RWPE2 (cell line): ENCODE results near the gene GBX2.

ENCODE experiments used
- ATAC-seq: fragments of 200-7000 bp; cut with Tn5 transposase; 3 replicates; pipeline ENCODE4 v1.9.1; 2021; ENCODE audit warnings: low read depth
- DNase-seq: peaks from one replicate; pipeline ENCODE4 v3.0.0-alpha.2; 2020; ENCODE audit warnings: low spot score
- H3K27ac ChIP-seq: fragments of 450-650 bp; 2 replicates; pipeline ENCODE4 v1.5.1; 2017; ENCODE audit warnings: mild to moderate bottlenecking; ENCODE audit not compliant: poor library complexity, severe bottlenecking
- H3K27me3 ChIP-seq: fragments of 250-450 bp; sonication (Bioruptor Pico); 2 replicates; pipeline ENCODE4 v1.5.1; 2021; ENCODE audit warnings: mild to moderate bottlenecking, moderate library complexity; ENCODE audit not compliant: insufficient read depth, poor library complexity, severe bottlenecking
- H3K36me3 ChIP-seq: fragments of 250-450 bp; sonication (Bioruptor Pico); 2 replicates; pipeline ENCODE4 v1.5.1; 2020; ENCODE audit warnings: low read depth, mild to moderate bottlenecking, moderate library complexity
- H3K4me1 ChIP-seq: fragments of 250-450 bp; sonication (Bioruptor Pico); 2 replicates; pipeline ENCODE4 v1.5.1; 2021; ENCODE audit warnings: mild to moderate bottlenecking, moderate library complexity; ENCODE audit not compliant: insufficient read depth, poor library complexity, severe bottlenecking
- H3K4me3 ChIP-seq: fragments of 250-450 bp; sonication (Bioruptor Pico); 2 replicates; pipeline ENCODE4 v1.5.1; 2021; ENCODE audit warnings: mild to moderate bottlenecking, moderate library complexity; ENCODE audit not compliant: severe bottlenecking
- H3K9me3 ChIP-seq: fragments of 250-450 bp; sonication (Bioruptor Pico); 2 replicates; pipeline ENCODE4 v1.5.1; 2021; ENCODE audit warnings: mild to moderate bottlenecking, moderate library complexity; ENCODE audit not compliant: severe bottlenecking
- CTCF ChIP-seq: fragments of 450-650 bp; IDR thresholded peaks from one replicate; pipeline ENCODE4 v1.5.1; 2017; ENCODE audit warnings: mild to moderate bottlenecking, moderate library complexity; ENCODE audit not compliant: poor library complexity, severe bottlenecking

The GBX2 gene

GRCh38 chr2:236196366-236196765 is 28.2 kb upstream of the GBX2 start:
- H3K4me1 ChIP-seq, result no peaks in the 10 kb centered on the region
- no peaks in the 10 kb centered on the region for H3K36me3 ChIP-seq
- no peak overlapping the region for H3K4me3 ChIP-seq
- TF ChIP-seq CTCF, result no peak
- H3K27me3 ChIP-seq, result no peaks in the 10 kb centered on the region
- H3K9me3 ChIP-seq, result no peaks in the 10 kb centered on the region
- DNase-seq (no peak), ATAC-seq (no peak)
- H3K27ac ChIP-seq, result no peak overlapping the region

GRCh38 chr2:236195726-236196125 is 27.5 kb upstream of the GBX2 start:
- no peak overlapping the region for H3K27ac ChIP-seq
- no peak for ATAC-seq

GRCh38 chr2:236194786-236195185 is 26.6 kb upstream of the GBX2 start:
- Histone ChIP-seq H3K27ac (no peak overlapping the region), H3K9me3 (no peaks in the 10 kb centered on the region), H3K4me3 (no peak overlapping the region), H3K27me3 (no peaks in the 10 kb centered on the region), H3K4me1 (no peaks in the 10 kb centered on the region), H3K36me3 (no peaks in the 10 kb centered on the region)
- TF ChIP-seq CTCF, result no peak
- DNase-seq, result no peak
- no peak for ATAC-seq

More at GRCh38 chr2:236195726-236196125, 27.5 kb upstream of the GBX2 start:
- Histone ChIP-seq H3K27me3 (no peaks in the 10 kb centered on the region), H3K4me3 (no peak overlapping the region), H3K36me3 (no peaks in the 10 kb centered on the region), H3K4me1 (no peaks in the 10 kb centered on the region), H3K9me3 (no peaks in the 10 kb centered on the region)
- DNase-seq, result no peak
- no peak for TF ChIP-seq CTCF

- Histone ChIP-seq H3K27me3 (no peaks in the 10 kb centered on the region), H3K36me3 (no peaks in the 10 kb centered on the region), H3K27ac (no peak overlapping the region), H3K9me3 (no peaks in the 10 kb centered on the region), H3K4me1 (no peaks in the 10 kb centered on the region), H3K4me3 (no peak overlapping the region)
- TF ChIP-seq CTCF, result no peak
- no peak for DNase-seq
- ATAC-seq, result no peak
These were observed 24.8 kb upstream of the GBX2 start for GRCh38 chr2:236193026-236193425.

GRCh38 chr2:236190674-236191073 is 22.5 kb upstream of the GBX2 start:
- ATAC-seq, result no peak
- H3K9me3 ChIP-seq, result no peaks in the 10 kb centered on the region
- no peaks in the 10 kb centered on the region for H3K4me1 ChIP-seq
- DNase-seq, result no peak
- H3K27me3 ChIP-seq, result no peaks in the 10 kb centered on the region
- H3K27ac ChIP-seq, result no peak overlapping the region
- H3K4me3 ChIP-seq, result no peak overlapping the region
- no peak for TF ChIP-seq CTCF
- no peaks in the 10 kb centered on the region for H3K36me3 ChIP-seq
